RWPE2 (cell line): Measurements from ENCODE around the gene RNF224.

Experiments used
- ATAC-seq: fragments of 200-7000 bp; cut with Tn5 transposase; 3 replicates; pipeline ENCODE4 v1.9.1; 2021; ENCODE audit warnings: low read depth
- DNase-seq: peaks from one replicate; pipeline ENCODE4 v3.0.0-alpha.2; 2020; ENCODE audit warnings: low spot score
- H3K27ac ChIP-seq: fragments of 450-650 bp; 2 replicates; pipeline ENCODE4 v1.5.1; 2017; ENCODE audit warnings: mild to moderate bottlenecking; ENCODE audit not compliant: poor library complexity, severe bottlenecking
- H3K27me3 ChIP-seq: fragments of 250-450 bp; sonication (Bioruptor Pico); 2 replicates; pipeline ENCODE4 v1.5.1; 2021; ENCODE audit warnings: mild to moderate bottlenecking, moderate library complexity; ENCODE audit not compliant: insufficient read depth, poor library complexity, severe bottlenecking
- H3K36me3 ChIP-seq: fragments of 250-450 bp; sonication (Bioruptor Pico); 2 replicates; pipeline ENCODE4 v1.5.1; 2020; ENCODE audit warnings: low read depth, mild to moderate bottlenecking, moderate library complexity
- H3K4me1 ChIP-seq: fragments of 250-450 bp; sonication (Bioruptor Pico); 2 replicates; pipeline ENCODE4 v1.5.1; 2021; ENCODE audit warnings: mild to moderate bottlenecking, moderate library complexity; ENCODE audit not compliant: insufficient read depth, poor library complexity, severe bottlenecking
- H3K4me3 ChIP-seq: fragments of 250-450 bp; sonication (Bioruptor Pico); 2 replicates; pipeline ENCODE4 v1.5.1; 2021; ENCODE audit warnings: mild to moderate bottlenecking, moderate library complexity; ENCODE audit not compliant: severe bottlenecking
- H3K9me3 ChIP-seq: fragments of 250-450 bp; sonication (Bioruptor Pico); 2 replicates; pipeline ENCODE4 v1.5.1; 2021; ENCODE audit warnings: mild to moderate bottlenecking, moderate library complexity; ENCODE audit not compliant: severe bottlenecking
- TF ChIP-seq, protein P1 (sequence below): fragments of 450-650 bp; IDR thresholded peaks from one replicate; pipeline ENCODE4 v1.5.1; 2017; ENCODE audit warnings: mild to moderate bottlenecking, moderate library complexity; ENCODE audit not compliant: poor library complexity, severe bottlenecking

RNF224 gene

DNA sequence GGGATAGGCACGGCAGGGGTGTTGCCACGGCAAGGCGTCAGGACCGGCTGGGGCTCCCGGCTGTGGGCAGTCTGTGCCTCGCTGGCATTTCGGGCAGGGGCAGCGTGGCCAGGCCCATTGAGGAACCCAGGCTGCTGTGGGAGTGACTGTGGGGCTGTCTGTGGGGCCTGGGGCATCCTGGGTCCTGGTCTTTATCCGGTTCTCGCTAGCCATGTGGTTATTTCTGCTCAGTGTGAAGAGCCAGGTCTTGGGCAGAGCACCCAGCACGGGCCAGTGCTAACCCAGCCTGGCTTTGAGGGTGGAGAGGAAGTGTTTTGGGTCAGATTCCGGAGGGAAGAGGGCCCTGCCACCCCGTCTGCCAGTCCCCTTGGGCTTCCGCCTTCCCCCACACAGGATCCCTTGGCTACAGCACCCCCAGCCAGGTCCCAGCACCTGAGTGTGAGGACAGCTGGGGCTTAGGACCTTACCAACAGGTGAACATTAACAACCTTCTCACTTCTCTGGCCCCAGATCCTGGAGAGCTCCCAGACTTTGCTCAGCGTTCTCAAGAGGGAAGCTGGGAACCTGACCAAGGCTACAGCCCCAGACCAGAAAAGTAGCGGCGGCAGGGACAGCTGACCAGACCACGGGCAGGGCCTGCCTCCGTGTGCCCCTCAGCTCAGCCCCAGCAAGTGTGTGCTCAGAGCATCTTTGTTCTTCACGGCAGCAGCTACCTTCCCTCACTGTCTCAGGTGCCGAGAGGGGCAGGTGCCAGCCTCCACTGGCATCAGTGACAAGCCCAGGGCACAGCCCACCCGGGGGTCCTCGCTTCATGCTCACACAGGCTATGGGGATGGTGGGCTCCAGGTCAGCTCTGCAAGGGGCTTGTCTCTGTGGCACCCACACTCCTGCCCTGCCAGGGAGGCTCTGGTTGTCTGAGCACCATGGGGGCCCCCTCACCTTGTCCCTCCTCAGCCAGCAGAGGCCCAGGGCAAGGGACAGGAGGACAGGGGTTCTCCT lies 37.7 kb upstream of the RNF224 start:
- peak; percentile 13 for ATAC-seq
- peaks cover 20% of the 10 kb centered on the region for H3K36me3 ChIP-seq

DNA sequence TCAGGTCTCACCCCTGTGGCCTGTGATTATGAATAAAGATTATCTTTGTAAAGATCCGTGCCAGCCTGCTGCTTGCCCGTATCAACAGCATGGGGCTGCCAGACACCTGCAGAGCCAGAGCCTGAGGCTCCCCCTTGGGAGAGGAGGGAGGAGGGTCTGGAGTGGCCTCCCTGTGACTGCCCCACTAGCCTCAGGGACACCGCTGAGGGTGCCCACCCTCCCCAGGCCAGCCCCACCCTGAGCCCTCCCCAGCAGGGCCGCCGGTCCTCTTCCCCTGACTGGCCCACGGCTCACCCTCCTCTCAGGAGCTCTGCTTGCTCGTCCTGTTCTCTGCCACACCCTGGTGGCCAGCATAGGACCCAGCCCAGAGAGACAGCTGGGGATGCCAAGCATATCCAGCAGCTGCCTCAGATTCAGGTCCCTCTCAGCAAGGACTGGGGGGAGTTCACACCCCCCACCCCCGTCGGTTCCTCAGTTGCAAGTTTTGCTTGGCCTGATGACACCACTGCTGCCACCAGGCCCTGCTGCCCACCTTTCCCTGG lies 36.9 kb upstream of the RNF224 start:
- Histone ChIP-seq H3K4me3 (no peak overlapping the region), H3K4me1 (peaks cover 14% of the 10 kb centered on the region), H3K36me3 (peaks cover 20% of the 10 kb centered on the region), H3K27me3 (no peaks in the 10 kb centered on the region), H3K9me3 (no peaks in the 10 kb centered on the region), H3K27ac (no peak overlapping the region)
- ATAC-seq: no peak
- TF ChIP-seq, protein P1, sequence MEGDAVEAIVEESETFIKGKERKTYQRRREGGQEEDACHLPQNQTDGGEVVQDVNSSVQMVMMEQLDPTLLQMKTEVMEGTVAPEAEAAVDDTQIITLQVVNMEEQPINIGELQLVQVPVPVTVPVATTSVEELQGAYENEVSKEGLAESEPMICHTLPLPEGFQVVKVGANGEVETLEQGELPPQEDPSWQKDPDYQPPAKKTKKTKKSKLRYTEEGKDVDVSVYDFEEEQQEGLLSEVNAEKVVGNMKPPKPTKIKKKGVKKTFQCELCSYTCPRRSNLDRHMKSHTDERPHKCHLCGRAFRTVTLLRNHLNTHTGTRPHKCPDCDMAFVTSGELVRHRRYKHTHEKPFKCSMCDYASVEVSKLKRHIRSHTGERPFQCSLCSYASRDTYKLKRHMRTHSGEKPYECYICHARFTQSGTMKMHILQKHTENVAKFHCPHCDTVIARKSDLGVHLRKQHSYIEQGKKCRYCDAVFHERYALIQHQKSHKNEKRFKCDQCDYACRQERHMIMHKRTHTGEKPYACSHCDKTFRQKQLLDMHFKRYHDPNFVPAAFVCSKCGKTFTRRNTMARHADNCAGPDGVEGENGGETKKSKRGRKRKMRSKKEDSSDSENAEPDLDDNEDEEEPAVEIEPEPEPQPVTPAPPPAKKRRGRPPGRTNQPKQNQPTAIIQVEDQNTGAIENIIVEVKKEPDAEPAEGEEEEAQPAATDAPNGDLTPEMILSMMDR: no peak
- DNase-seq: no peak

More for the DNA sequence above, 37.7 kb upstream of the RNF224 start:
- H3K4me1 ChIP-seq: peaks cover 6% of the 10 kb centered on the region
- no peaks in the 10 kb centered on the region for H3K27me3 ChIP-seq
- H3K27ac ChIP-seq: peak overlapping the region; percentile 73
- peak overlapping the region; percentile 52 for H3K4me3 ChIP-seq
- DNase-seq: no peak
- H3K9me3 ChIP-seq: no peaks in the 10 kb centered on the region
- TF ChIP-seq, protein P1: no peak

DNA sequence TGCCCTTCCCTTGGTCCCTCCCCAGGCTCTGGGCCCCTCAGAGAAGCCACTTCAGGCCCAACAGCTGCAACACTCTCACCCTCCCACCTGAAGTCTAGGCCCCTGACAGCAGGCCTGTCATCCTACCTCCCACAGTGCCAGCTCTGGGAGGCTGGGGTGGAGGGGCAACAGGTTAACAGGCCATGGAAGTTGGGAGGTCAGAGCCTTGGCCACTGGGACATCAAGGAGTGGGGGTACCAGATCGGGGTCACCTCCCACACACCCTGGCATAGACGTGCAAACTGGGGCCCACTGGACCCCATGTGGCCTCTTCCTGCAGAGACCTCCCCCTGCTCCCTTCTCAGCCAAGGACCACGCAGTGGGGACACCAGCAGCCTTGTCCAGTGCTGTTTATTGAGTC lies 36.1 kb upstream of the RNF224 start:
- no peak for ATAC-seq
- TF ChIP-seq, protein P1: no peak
- H3K27ac ChIP-seq: no peak overlapping the region
- H3K4me1 ChIP-seq: peaks cover 15% of the 10 kb centered on the region
- DNase-seq: no peak
- no peaks in the 10 kb centered on the region for H3K27me3 ChIP-seq
- no peak overlapping the region for H3K4me3 ChIP-seq
- peaks cover 20% of the 10 kb centered on the region for H3K36me3 ChIP-seq
- no peaks in the 10 kb centered on the region for H3K9me3 ChIP-seq

DNA sequence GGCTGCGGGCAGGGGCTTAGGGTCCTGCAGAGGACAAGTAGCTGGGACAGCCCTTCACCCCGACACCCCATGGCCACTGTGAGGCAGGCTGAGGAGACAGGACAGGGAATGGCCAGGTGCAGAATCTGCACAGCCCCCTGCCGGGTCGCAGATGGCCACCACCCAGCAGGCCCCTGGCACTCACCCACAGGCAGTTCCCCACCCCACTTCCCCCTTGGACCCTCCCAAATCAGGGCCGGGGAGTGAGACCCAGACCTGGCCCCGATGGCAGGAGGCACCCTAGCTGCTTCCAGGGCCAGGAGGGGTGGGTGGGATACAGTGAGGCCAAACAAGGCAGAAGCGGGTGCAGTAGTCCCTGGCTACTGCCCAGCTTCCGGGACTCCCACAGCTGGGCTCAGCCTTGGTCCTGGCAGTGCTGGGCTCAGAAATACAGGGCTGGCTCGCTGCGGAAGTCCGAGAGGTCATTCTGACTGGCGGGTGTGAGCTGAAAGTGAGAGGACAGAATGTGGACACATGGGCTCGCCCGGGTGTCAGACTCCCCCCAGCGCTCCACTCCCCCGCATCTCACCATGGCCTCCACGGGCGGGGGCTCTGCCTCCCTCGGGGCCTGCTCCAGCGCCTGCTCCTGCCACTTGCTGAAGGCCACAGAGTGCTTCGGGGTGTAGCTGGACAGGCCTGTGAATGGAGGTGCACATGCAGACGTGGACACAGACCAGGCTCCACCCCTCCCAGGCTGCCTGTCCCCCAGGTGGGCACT lies 35.4 kb upstream of the RNF224 start:
- Histone ChIP-seq H3K4me1 (peaks cover 15% of the 10 kb centered on the region), H3K36me3 (peaks cover 18% of the 10 kb centered on the region), H3K27me3 (no peaks in the 10 kb centered on the region), H3K4me3 (no peak overlapping the region), H3K27ac (no peak overlapping the region), H3K9me3 (no peaks in the 10 kb centered on the region)
- TF ChIP-seq, protein P1: no peak
- ATAC-seq: no peak
- DNase-seq: no peak
